Measurements from ENCODE around the gene IQCE. TPM values are rescaled to one million over a fixed set of nuclear protein-coding genes. Genes with fewer than 3 reads are reported as not detected.

Gene IQCE
- total and polyA plus RNA-seq, 10 of the 15 experiments (the other 5 are each of a cell fraction or from before 2014, with no cell fraction given), result 0.37 to 8.1 (median 3.7) TPM

- SMC1A ChIA-PET (ENCODE audit: uncharacterized antibody, unreplicated experiment), result no interaction called here
- H2AFZ ChIP-seq (ENCODE audit: control insufficient read depth, low read depth, low read length), result no peak overlapping the region
- H3K4me3 ChIP-seq, result no peak overlapping the region
- H4K20me1 ChIP-seq (ENCODE audit: control insufficient read depth, insufficient read depth), result no peaks in the 10 kb centered on the region
- TF ChIP-seq ZBTB11 (CRISPR knock-in tag; IDR thresholded peaks at IDR 0.05) (no peak), RELB (IDR thresholded peaks at IDR 0.05; ENCODE audit: low read depth) (no peak), ZNF384 (IDR thresholded peaks at IDR 0.05; ENCODE audit: borderline replicate concordance, low read depth, low read length) (no peak), RELA (IDR thresholded peaks at IDR 0.05; ENCODE audit: borderline replicate concordance, partially characterized antibody) (no peak), TCF3 (IDR thresholded peaks at IDR 0.05; ENCODE audit: borderline replicate concordance, insufficient read depth, low read depth, low read length) (peak; percentile 81; the same call in 1 of the 2 replicates)
- TF ChIP-seq, protein P1, sequence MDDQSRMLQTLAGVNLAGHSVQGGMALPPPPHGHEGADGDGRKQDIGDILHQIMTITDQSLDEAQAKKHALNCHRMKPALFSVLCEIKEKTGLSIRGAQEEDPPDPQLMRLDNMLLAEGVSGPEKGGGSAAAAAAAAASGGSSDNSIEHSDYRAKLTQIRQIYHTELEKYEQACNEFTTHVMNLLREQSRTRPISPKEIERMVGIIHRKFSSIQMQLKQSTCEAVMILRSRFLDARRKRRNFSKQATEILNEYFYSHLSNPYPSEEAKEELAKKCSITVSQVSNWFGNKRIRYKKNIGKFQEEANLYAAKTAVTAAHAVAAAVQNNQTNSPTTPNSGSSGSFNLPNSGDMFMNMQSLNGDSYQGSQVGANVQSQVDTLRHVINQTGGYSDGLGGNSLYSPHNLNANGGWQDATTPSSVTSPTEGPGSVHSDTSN (IDR thresholded peaks at IDR 0.05; ENCODE audit: insufficient replicate concordance, low read depth, low read length), result peak; percentile 21
- TF ChIP-seq, protein P2, sequence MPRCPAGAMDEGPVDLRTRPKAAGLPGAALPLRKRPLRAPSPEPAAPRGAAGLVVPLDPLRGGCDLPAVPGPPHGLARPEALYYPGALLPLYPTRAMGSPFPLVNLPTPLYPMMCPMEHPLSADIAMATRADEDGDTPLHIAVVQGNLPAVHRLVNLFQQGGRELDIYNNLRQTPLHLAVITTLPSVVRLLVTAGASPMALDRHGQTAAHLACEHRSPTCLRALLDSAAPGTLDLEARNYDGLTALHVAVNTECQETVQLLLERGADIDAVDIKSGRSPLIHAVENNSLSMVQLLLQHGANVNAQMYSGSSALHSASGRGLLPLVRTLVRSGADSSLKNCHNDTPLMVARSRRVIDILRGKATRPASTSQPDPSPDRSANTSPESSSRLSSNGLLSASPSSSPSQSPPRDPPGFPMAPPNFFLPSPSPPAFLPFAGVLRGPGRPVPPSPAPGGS (IDR thresholded peaks at IDR 0.05; ENCODE audit: borderline replicate concordance, insufficient read depth, low read depth, low read length, poor library complexity, severe bottlenecking), result peak; percentile 90
- BruUV-seq (replicated peaks), result no TSS peak
- in situ Hi-C loops (cut with MboI), result no loop called here
- H3K27me3 ChIP-seq (replicated peaks in 1 of 2; ENCODE audit: control insufficient read depth in 2 of 2, insufficient read depth in 2 of 2, low read length in 1 of 2), result no peaks in the 10 kb centered on the region
- ATAC-seq (no peak), FAIRE-seq (no peak), DNase-seq (ENCODE audit: low read depth, low spot score) (no peak)
- H3K79me2 ChIP-seq (ENCODE audit: control insufficient read depth, insufficient read depth, low read length), result no peaks in the 10 kb centered on the region
- 91% methylated on average over 18 of the region's 73 CpGs for WGBS (ENCODE audit: insufficient coverage, insufficient replicate concordance, low lambda C conversion rate, missing lambda C conversion rate)
- POLR2A ChIA-PET, result no interaction called here
- CTCF ChIA-PET, result no interaction called here
- no peaks in the 10 kb centered on the region for H3K4me1 ChIP-seq (ENCODE audit: control insufficient read depth, insufficient read depth, low read length)
- H3K9me3 ChIP-seq (replicated peaks; ENCODE audit: control insufficient read depth, insufficient read depth, low read length), result no peaks in the 10 kb centered on the region
- intact Hi-C loops (cut with micrococcal nuclease; ENCODE audit: unreplicated experiment), result no loop called here
- H3K36me3 ChIP-seq (ENCODE audit: control insufficient read depth in 2 of 2, insufficient read depth in 2 of 2, low read length in 1 of 2), result peaks cover 2 to 5% of the 10 kb centered on the region in 2 experiments; a peak in 1 of 4 replicates
- no peak overlapping the region for H3K27ac ChIP-seq (ENCODE audit: control insufficient read depth, insufficient read depth)
- RAD21 ChIA-PET (ENCODE audit: unreplicated experiment), result no interaction called here
- H3K4me2 ChIP-seq (ENCODE audit: control insufficient read depth, insufficient read depth), result no peak overlapping the region
- no peak overlapping the region for H3K9ac ChIP-seq (ENCODE audit: control insufficient read depth, insufficient read depth, low read length)
Measured at GRCh38 chr7:2577914-2578680, 19.3 kb downstream of the IQCE start.
